Umbilical cord (tissue), 2 donors: Measurements from ENCODE around the gene GBE1. TPM values are rescaled to one million over a fixed set of nuclear protein-coding genes. Genes with fewer than 3 reads are reported as not detected.
"Not testable (repeated sequence)": the region's sequence is repeated elsewhere in the genome, so short reads cannot be mapped to it uniquely, and the experiment has no call there.

Experiments
- DNase-seq: peaks from one replicate; pipeline ENCODE4 v3.0.0-alpha.2; 2015; ENCODE audit warnings: low spot score
- total RNA-seq: library from RNA; depleted of rRNA; stranded (reverse); fragments of >200 nt; gene quantifications from one replicate; pipeline ENCODE4 v1.2.3, GENCODE V29; 2014; ENCODE audit warnings: low replicate concordance; ENCODE audit not compliant: insufficient read depth

GBE1 gene
- total RNA-seq: 114 TPM

- peak; percentile 96 for DNase-seq
These were observed at the start of gene GBE1 for GRCh38 chr3:81760924-81761903. Gene GBE1, minus strand, starts transcription at chr3:81761645. Its CDS starts 128 bp downstream, at chr3:81761517.

- no peak for DNase-seq
These were observed 47.5 kb upstream of the GBE1 start for GRCh38 chr3:81808900-81809299.

GRCh38 chr3:81799403-81799802 is 38.0 kb upstream of the GBE1 start:
- no peak for DNase-seq

- DNase-seq: no peak
These were observed 32.0 kb upstream of the GBE1 start for GRCh38 chr3:81793410-81793809.

GRCh38 chr3:81790117-81790516 is 28.7 kb upstream of the GBE1 start:
- peak; percentile 3 for DNase-seq

- no peak for DNase-seq
These were observed 28.2 kb upstream of the GBE1 start for GRCh38 chr3:81789691-81790090.

GRCh38 chr3:81788610-81789009 is 27.2 kb upstream of the GBE1 start:
- no peak for DNase-seq

- DNase-seq: no peak
These were observed 26.6 kb upstream of the GBE1 start for GRCh38 chr3:81788044-81788443.

GRCh38 chr3:81782585-81782984 is 21.1 kb upstream of the GBE1 start:
- no peak for DNase-seq

GRCh38 chr3:81778678-81779182 is 17.3 kb upstream of the GBE1 start:
- no peak for DNase-seq

GRCh38 chr3:81776643-81777042 is 15.2 kb upstream of the GBE1 start:
- DNase-seq: no peak

GRCh38 chr3:81770710-81771109 is 9.3 kb upstream of the GBE1 start:
- DNase-seq: no peak

- no peak for DNase-seq
These were observed 7.9 kb upstream of the GBE1 start for GRCh38 chr3:81769299-81769698.

- DNase-seq: not testable (repeated sequence)
These were observed 5.9 kb upstream of the GBE1 start for GRCh38 chr3:81767250-81767859.

- no peak for DNase-seq
These were observed 4.0 kb upstream of the GBE1 start for GRCh38 chr3:81765400-81765799.

- no peak for DNase-seq
These were observed 3.2 kb upstream of the GBE1 start for GRCh38 chr3:81764665-81765064.

GRCh38 chr3:81764002-81764401 is 2.6 kb upstream of the GBE1 start:
- DNase-seq: no peak

GRCh38 chr3:81763001-81763400 is 1.6 kb upstream of the GBE1 start:
- DNase-seq: no peak

GRCh38 chr3:81761904-81762580 is 597 bp upstream of the GBE1 start:
- no peak for DNase-seq

GRCh38 chr3:81760215-81760614 is 1.2 kb downstream of the GBE1 start:
- no peak for DNase-seq

- not testable (repeated sequence) for DNase-seq
These were observed 2.7 kb downstream of the GBE1 start for GRCh38 chr3:81758771-81759170.

GRCh38 chr3:81758275-81758674 is 3.2 kb downstream of the GBE1 start:
- DNase-seq: peak; percentile 42
